Right cardiac atrium (tissue), 5 donors: ENCODE measurements around the gene DTNB. TPM values are rescaled to one million over a fixed set of nuclear protein-coding genes. Genes with fewer than 3 reads are reported as not detected.
"Not testable (repeated sequence)": the region's sequence is repeated elsewhere in the genome, so short reads cannot be mapped to it uniquely, and the experiment has no call there.

ENCODE experiments used
- ATAC-seq, 2 donors: fragments of 200-7000 bp; cut with Tn5 transposase; one replicate each; pipeline versions ENCODE4 v1.8.0 to v1.9.1; 2020; ENCODE audit warnings: moderate library complexity in 2 of 2, mild to moderate bottlenecking in 1 of 2
- DNase-seq, 3 donors: peaks; one replicate each; pipeline ENCODE4 v3.0.0-alpha.2; 2020
- H3K27ac ChIP-seq: one replicate; pipeline ENCODE4 v1.5.1; 2013; ENCODE audit warnings: mild to moderate bottlenecking, low read length, control low read depth, moderate library complexity
- H3K27me3 ChIP-seq: one replicate; pipeline ENCODE4 v1.6.1; 2013; ENCODE audit not compliant: control insufficient read depth, insufficient read depth
- H3K4me1 ChIP-seq: one replicate; pipeline ENCODE4 v1.6.1; 2013; ENCODE audit warnings: low read length; ENCODE audit not compliant: control insufficient read depth, insufficient read depth
- H3K4me3 ChIP-seq: one replicate; pipeline ENCODE4 v1.5.1; 2013; ENCODE audit warnings: low read length, control low read depth
- H3K9me3 ChIP-seq: one replicate; pipeline ENCODE4 v1.6.1; 2013; ENCODE audit warnings: low read length; ENCODE audit not compliant: control insufficient read depth
- WGBS: extraction: QIAGEN DNeasy Blood & Tissue Kit; methylation state at CpG from one replicate; pipeline ENCODE4 v1.1.7; 2013; 5-methylcytosine and 5-hydroxymethylcytosine counted together
- intact Hi-C, 4 donors: fragments of 100-400 bp; cut with DNase I; formaldehyde crosslinking; loops; one replicate each; pipeline versions ENCODE4 v1.11.0 to v1.14.0; 2022 to 2023
- polyA plus RNA-seq: library from polyadenylated mRNA; stranded (reverse); fragments of 200-250 nt; gene quantifications from one replicate; pipeline ENCODE4 v1.2.3, GENCODE V29; 2013
- total RNA-seq, 4 donors: library from RNA; stranded (reverse); fragmentation: NEBNext Ultra II Directional; extraction: Animal tissue kit (Norgen Biotek cat#: 25700); gene quantifications; one replicate each; pipeline ENCODE4 v1.2.1, GENCODE V29; 2021
- donor health status: healthy with polysubstance abuse.
- donor health status: DM: no; HTN: yes; CAD: no.
- donor health status: DM: no; HTN: no; CAD: no.
- donor health status: DM: no; HTN: yes; CAD: no; lungs with severe emphysema.
- donor health status: DM: yes; HTN: yes; CAD: no.

Gene DTNB
- total and polyA plus RNA-seq, 5 donors: 3.6 to 8.1 (median 6.0) TPM

DNA sequence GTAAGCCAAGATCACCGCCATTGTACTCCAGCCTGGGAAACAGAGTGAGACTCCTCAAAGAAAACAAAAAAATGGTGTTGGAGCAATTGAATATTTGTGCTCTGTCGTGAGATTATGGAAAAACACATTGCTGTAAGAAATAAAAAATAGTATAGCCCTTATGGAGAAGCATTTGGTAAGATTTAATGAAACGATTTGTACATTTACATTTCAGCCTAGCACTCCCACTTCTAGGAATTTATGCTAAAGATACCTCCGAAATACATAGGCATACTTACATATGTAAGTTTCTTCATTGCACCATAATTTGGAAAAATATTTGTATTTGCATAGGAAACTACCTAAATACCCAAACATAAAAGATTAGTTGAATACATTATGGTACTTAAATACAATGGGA is 8.7 kb upstream of the DTNB start:
- Histone ChIP-seq H3K4me1 (no peaks in the 10 kb centered on the region), H3K9me3 (no peaks in the 10 kb centered on the region), H3K27me3 (no peaks in the 10 kb centered on the region), H3K4me3 (no peak overlapping the region), H3K27ac (no peak overlapping the region)
- DNase-seq: no peak
- 88% methylated on average over 4 of the region's 4 CpGs for WGBS
- ATAC-seq: no peak
- intact Hi-C loops: no loop called here

DNA sequence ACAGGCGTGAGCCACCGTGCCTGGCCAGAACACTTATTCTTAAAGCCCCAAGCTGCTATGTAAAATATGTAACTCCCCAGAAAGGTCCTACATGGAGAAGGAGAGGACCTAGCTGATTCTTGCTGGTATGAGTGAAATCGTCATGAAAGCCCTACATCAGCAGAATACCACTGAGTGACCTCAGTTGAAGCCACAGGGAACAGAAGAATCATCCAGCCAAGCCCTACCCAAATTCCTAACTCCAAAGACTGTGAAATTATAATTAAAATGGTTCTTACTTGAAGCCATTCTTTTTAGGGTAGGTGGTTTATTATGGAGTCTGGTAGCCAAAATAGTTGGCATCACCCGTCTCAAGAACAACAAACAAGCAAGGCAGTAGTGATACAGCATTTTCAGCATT is 4.5 kb upstream of the DTNB start:
- intact Hi-C loops: no loop called here
- Histone ChIP-seq H3K4me3 (no peak overlapping the region), H3K9me3 (no peaks in the 10 kb centered on the region), H3K27me3 (no peaks in the 10 kb centered on the region), H3K4me1 (no peaks in the 10 kb centered on the region), H3K27ac (no peak overlapping the region)
- WGBS: 84% methylated on average over 4 of the region's 4 CpGs
- ATAC-seq (no peak), DNase-seq (no peak)

DNA sequence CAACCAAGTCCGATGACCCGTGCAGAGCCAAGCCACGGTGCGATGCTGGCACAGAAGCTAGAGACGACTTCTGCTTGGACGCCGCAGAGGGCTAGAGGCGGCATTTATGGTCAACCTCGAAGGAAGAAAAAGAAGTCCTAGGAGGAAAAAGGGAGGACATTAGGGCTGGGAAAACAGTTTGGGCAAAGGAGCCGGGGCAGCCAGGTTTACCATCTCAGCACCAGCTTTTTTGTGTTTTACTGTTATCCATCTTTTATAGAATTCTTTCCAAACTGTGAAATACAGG is 643 bp upstream of the DTNB start:
- DNase-seq (no peak), ATAC-seq (no peak)
- WGBS: 8% methylated on average over 10 of the region's 10 CpGs
- Histone ChIP-seq H3K27ac (peak overlapping the region; percentile 46), H3K4me1 (no peaks in the 10 kb centered on the region), H3K9me3 (no peaks in the 10 kb centered on the region), H3K27me3 (no peaks in the 10 kb centered on the region), H3K4me3 (peak overlapping the region; percentile 76)
- intact Hi-C loops: no loop called here

DNA sequence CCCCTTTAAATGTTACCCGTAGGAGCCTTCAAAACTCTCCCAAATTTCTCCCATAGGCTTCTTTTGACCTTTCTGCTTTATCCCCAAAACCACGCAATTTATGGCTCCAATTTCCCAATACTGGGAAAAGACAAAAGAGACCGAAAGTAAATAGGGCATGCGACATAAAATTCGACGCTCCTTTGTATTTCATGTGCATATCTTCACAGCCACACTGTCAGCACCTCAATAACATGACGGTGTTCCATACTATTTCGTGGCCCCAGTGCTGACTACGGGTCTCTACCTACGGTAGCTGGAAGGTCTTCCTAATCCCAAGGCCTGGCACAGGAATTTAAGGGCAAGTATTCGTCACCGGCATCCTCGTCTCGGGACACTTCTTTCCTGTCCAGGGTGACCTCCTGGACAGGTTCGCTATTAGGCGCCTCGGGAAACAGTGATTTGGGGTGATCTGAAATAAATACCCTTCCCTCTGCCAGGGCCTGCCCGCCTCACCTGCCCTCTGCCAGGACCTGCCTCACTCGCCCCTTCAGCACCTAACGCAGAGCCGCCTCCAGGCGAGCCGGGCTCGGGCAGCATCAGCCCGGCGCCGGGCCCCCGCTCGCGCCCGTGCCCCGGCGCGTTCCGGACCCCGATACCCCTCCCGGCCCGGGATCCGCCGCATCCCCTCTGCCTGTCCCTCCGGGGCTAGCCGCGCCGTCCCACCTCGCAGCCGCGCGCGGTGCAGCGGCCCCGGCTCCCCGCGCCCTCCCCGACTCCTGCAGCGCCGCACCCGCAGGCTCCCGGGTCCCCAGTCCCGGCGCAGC is 680 bp downstream of the DTNB start:
- 4% methylated on average over 60 of the region's 60 CpGs for WGBS
- no peaks in the 10 kb centered on the region for H3K9me3 ChIP-seq
- intact Hi-C loops: no loop called here
- DNase-seq: peak; percentile 44 to 80 (median 76)
- H3K27me3 ChIP-seq: no peaks in the 10 kb centered on the region
- peak; percentile 65 to 66 for ATAC-seq
- H3K4me1 ChIP-seq: no peaks in the 10 kb centered on the region
- peak overlapping the region; percentile 55 for H3K27ac ChIP-seq
- peak overlapping the region; percentile 76 for H3K4me3 ChIP-seq

DNA sequence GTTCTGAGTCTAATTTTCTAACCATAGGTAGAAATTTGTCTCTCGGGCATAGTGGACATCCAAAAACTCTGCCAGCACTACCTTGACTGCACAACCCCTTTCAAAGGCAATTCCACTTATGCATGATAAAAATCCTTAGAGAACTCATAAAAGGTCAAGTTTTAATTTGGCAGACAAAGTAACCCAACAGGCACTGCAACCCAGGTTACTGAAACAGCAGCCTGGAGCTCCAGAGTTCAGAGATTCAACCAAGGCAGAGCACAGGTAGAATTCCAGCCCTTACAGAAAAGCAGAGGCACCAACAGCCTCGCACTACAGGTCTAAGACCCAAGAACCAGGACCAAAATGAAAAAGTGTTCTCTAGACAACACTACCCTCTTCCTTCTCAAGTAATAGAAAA is 1.8 kb downstream of the DTNB start:
- intact Hi-C loops: no loop called here
- no peak for DNase-seq
- no peak for ATAC-seq
- H3K4me1 ChIP-seq: no peaks in the 10 kb centered on the region
- H3K9me3 ChIP-seq: no peaks in the 10 kb centered on the region
- no peak overlapping the region for H3K4me3 ChIP-seq
- WGBS: 97% methylated on average over 2 of the region's 2 CpGs
- H3K27me3 ChIP-seq: no peaks in the 10 kb centered on the region
- no peak overlapping the region for H3K27ac ChIP-seq

DNA sequence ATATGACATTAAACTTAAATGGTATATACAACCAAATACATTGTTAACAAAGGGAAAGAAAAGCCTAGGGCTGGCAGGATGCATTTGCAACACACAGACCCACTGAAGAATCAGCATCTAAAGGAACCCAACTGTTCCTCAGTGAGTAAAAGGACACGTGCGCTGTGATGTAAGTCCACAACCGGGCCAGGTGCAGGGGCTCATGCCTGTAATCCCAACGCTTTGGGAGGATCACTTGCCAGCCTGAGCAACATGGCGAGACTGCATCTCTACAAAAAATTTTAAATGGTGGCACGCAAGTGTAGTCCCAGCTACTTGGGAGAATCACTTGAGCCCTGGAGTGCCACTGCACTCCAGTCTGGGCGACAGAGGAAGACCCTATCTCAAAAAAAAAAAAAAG is 3.9 kb downstream of the DTNB start:
- 89% methylated on average over 7 of the region's 7 CpGs for WGBS
- Histone ChIP-seq H3K27me3 (no peaks in the 10 kb centered on the region), H3K27ac (no peak overlapping the region), H3K9me3 (no peaks in the 10 kb centered on the region), H3K4me3 (no peak overlapping the region), H3K4me1 (no peaks in the 10 kb centered on the region)
- DNase-seq: no peak
- ATAC-seq: no peak
- intact Hi-C loops: loop anchor here in 1 of 4 donors (10.0 kb wide), 1 partner anchor 65 kb away; no protein-coding TSS in a partner anchor

DNA sequence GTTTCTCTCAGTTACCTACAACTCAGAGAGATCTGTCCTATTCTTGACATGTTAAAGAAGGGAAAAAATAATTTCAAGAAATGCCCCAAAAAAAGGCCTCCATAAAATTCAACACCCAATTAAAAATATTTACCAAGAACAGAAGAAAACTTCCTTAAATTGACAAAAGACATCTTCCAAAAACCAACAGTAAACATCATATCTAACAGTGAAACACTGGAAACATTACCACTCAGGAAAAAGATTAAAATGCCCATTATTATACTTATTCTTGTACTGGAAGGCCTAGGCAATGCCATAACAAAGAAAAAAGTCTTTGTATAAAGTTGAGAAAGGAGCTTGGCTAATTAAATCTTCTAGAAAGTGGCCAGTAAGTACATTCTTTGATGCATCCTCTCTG is 7.2 kb downstream of the DTNB start:
- intact Hi-C loops: loop anchor here in 1 of 4 donors (10.0 kb wide), 1 partner anchor 61 kb away; no protein-coding TSS in a partner anchor
- H3K4me1 ChIP-seq: no peaks in the 10 kb centered on the region
- no peaks in the 10 kb centered on the region for H3K9me3 ChIP-seq
- no peak overlapping the region for H3K27ac ChIP-seq
- ATAC-seq: no peak
- no peaks in the 10 kb centered on the region for H3K27me3 ChIP-seq
- no peak overlapping the region for H3K4me3 ChIP-seq
- DNase-seq: no peak

DNA sequence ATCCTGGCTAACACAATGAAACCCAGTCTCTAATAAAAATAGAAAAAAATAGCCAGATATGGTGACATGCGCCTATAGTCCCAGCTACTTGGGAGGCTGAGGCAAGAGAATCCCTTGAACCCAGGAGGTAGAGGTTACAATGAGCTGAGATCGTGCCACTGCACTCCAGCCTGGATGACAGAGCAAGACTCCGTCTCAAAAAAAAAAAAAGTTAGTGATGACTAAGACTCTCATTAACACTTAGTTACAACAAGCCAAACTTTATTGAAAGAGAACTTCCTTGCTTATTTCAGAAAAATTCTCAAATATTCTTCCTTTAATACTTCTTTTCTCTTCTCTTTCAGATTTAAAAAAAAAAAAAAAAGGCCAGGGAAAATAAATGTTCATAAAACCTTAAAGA is 7.9 kb downstream of the DTNB start:
- intact Hi-C loops: loop anchor here in 2 of 4 donors (2.0 to 10.0 kb wide), 2 partner anchors 57 to 61 kb away; no protein-coding TSS in a partner anchor
- not testable (repeated sequence) for H3K4me1 ChIP-seq, H3K27ac ChIP-seq, H3K9me3 ChIP-seq, ATAC-seq, H3K27me3 ChIP-seq, H3K4me3 ChIP-seq, DNase-seq
- 67% methylated on average over 3 of the region's 3 CpGs for WGBS

DNA sequence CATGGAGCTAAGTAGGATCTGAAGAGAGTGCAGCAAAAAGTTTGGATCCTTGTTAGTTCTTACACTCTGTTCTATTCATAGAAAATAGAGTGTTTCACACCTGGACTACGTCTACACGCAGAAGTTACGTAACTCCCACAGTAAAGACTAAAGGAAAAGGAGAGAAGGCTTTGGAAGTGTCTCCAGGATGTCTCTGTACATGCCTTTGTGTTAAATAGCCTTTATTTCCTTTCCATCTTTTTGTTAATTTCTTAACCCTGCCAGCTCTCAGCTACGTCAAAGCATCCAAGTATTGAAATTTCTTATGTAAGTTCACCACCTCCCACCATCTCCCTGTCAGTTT is 8.4 kb downstream of the DTNB start:
- DNase-seq (no peak), ATAC-seq (no peak)
- intact Hi-C loops: loop anchor here in 3 of 4 donors (2.0 to 10.0 kb wide), 3 partner anchors 56 to 60 kb away; no protein-coding TSS in a partner anchor
- Histone ChIP-seq H3K9me3 (no peaks in the 10 kb centered on the region), H3K27me3 (no peaks in the 10 kb centered on the region), H3K4me1 (no peaks in the 10 kb centered on the region), H3K27ac (no peak overlapping the region), H3K4me3 (no peak overlapping the region)
- WGBS: 46% methylated on average over 4 of the region's 4 CpGs

DNA sequence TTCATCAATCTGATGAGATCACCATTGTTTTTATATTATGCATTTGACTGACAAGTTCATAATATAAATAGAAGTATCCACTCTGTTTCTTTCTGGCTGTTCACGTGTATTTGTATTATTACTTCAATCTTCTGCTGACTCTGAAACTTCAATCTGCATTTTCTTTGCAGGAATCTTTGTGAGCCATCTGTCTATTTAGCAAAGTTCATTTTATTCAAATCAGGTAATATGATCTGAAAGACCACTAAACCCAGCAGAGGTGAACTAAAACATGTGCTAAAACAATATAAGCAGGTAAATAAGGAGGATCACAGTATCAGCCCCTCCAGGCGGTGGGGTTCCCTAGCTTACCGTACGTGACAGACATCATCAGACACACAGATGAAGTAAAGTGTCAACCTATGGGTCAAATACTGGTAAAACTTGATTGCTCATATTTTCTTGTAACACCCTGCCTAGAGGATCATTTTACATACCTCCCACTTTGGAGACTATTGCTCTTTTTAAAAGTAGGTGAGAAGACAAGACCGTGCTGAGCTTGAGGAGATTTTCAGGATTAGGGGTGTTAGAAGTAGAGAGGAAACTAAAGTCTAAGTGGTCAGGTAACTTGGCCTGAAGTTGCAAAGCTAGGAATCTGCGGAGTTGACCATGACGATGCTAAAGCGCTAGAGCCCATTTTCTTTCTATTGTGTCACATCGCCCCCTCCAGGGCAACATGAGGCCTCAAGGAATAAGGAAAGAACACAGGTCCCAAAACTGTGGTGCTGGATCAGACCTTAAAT is 9.0 kb downstream of the DTNB start:
- intact Hi-C loops: loop anchor here in 3 of 4 donors (2.0 to 10.0 kb wide), 3 partner anchors 56 to 60 kb away; no protein-coding TSS in a partner anchor
- 37% methylated on average over 9 of the region's 9 CpGs for WGBS
- ATAC-seq (peak; percentile 83 to 87), DNase-seq (peak in 2 of 3 donors; percentile 50 to 76)
- Histone ChIP-seq H3K9me3 (no peaks in the 10 kb centered on the region), H3K27ac (no peak overlapping the region), H3K4me3 (no peak overlapping the region), H3K27me3 (no peaks in the 10 kb centered on the region), H3K4me1 (no peaks in the 10 kb centered on the region)

DNA sequence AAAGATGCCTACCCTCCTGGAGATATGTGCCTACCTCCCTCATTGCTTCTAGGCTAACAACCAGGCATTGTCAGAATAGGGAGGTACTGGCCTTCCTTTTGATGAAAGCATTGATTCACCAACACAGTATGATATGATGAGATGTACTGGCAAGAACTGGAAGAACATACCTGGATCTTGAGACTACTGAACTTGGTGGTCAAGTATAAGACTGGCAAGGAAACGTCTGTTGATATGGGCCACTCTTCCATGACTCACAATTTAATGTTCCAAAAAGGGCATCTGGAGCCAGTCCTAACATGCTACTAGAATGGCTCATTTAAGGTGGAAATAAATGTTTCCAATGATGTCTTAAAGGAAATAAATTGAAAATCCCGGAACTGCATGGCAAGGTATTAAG is 18.1 kb downstream of the DTNB start:
- DNase-seq: no peak
- no peak for ATAC-seq
- 91% methylated on average over 2 of the region's 2 CpGs for WGBS
- H3K9me3 ChIP-seq: no peaks in the 10 kb centered on the region
- H3K4me3 ChIP-seq: no peak overlapping the region
- intact Hi-C loops: no loop called here
- no peak overlapping the region for H3K27ac ChIP-seq
- H3K4me1 ChIP-seq: no peaks in the 10 kb centered on the region
- H3K27me3 ChIP-seq: no peaks in the 10 kb centered on the region
